Immature natural killer cell (primary cell): ENCODE results near the gene ZNF358. TPM values are rescaled to one million over a fixed set of nuclear protein-coding genes. Genes with fewer than 3 reads are reported as not detected.

Experiments
- DNase-seq, 3 donors: peaks; one replicate each; pipeline ENCODE4 v3.0.0; 2022; ENCODE audit warnings: mixed read lengths in 1 of 3
- H3K27ac Mint-ChIP-seq, 6 donors: one replicate each; pipeline ENCODE4 v1.8.0; 2020; ENCODE audit warnings: mixed read lengths in 6 of 6, mild to moderate bottlenecking in 5 of 6, inconsistent platforms in 4 of 6, moderate library complexity in 3 of 6
- H3K27me3 Mint-ChIP-seq, 3 donors: one replicate each; pipeline ENCODE4 v1.8.0; 2020 to 2021; ENCODE audit warnings: low read depth in 3 of 3, mild to moderate bottlenecking in 3 of 3, mixed read lengths in 3 of 3, moderate library complexity in 3 of 3, inconsistent platforms in 1 of 3
- H3K36me3 Mint-ChIP-seq, 3 donors: one replicate each; pipeline ENCODE4 v1.8.0; 2020; ENCODE audit warnings: mixed read lengths in 3 of 3, inconsistent platforms in 2 of 3, mild to moderate bottlenecking in 2 of 3
- H3K4me1 Mint-ChIP-seq, 2 donors: one replicate each; pipeline ENCODE4 v1.8.0; 2020; ENCODE audit warnings: inconsistent platforms in 2 of 2, mild to moderate bottlenecking in 2 of 2, mixed read lengths in 2 of 2, moderate library complexity in 1 of 2
- H3K4me3 Mint-ChIP-seq, 5 donors: one replicate each; pipeline ENCODE4 v1.8.0; 2020; ENCODE audit warnings: mild to moderate bottlenecking in 5 of 5, mixed read lengths in 5 of 5, inconsistent platforms in 3 of 5, moderate library complexity in 3 of 5
- H3K9me3 Mint-ChIP-seq, 6 donors: one replicate each; pipeline ENCODE4 v1.8.0; 2020; ENCODE audit warnings: mild to moderate bottlenecking in 6 of 6, mixed read lengths in 6 of 6, inconsistent platforms in 4 of 6, moderate library complexity in 3 of 6
- polyA plus RNA-seq, 3 donors: library from polyadenylated mRNA; unstranded; fragments of 300-500 nt; fragmentation: Illumina TruSeq; gene quantifications; one replicate each; pipeline ENCODE4 v1.2.3, GENCODE V29; 2021

ZNF358 gene
- polyA plus RNA-seq, 3 donors from 2014 or later: 1.3 to 3.1 (median 1.8) TPM

DNA sequence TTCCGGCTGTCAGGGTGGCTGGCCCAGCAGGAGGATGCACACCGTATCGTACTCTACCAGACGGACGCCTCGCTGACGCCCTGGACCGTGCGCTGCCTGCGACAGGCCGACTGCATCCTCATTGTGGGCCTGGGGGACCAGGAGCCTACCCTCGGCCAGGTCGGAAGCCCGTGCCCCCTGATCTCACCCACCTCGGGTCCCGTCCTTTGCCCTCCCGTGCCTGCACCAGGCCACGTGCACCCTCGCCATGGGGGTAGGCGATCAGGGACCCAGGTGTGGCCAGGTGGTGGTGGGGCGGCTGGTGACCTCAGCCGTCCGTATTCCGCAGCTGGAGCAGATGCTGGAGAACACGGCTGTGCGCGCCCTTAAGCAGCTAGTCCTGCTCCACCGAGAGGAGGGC is 38.7 kb downstream of the ZNF358 start:
- Mint-ChIP-seq H3K27ac (peak overlapping the region in 1 of 6 donors; percentile 22), H3K36me3 (peaks cover 9 to 29% (median 24%) of the 10 kb centered on the region in 3 donors), H3K4me1 (peaks cover 0 to 3% of the 10 kb centered on the region in 2 donors), H3K9me3 (no peaks in the 10 kb centered on the region), H3K27me3 (no peaks in the 10 kb centered on the region), H3K4me3 (no peak overlapping the region)
- no peak for DNase-seq

DNA sequence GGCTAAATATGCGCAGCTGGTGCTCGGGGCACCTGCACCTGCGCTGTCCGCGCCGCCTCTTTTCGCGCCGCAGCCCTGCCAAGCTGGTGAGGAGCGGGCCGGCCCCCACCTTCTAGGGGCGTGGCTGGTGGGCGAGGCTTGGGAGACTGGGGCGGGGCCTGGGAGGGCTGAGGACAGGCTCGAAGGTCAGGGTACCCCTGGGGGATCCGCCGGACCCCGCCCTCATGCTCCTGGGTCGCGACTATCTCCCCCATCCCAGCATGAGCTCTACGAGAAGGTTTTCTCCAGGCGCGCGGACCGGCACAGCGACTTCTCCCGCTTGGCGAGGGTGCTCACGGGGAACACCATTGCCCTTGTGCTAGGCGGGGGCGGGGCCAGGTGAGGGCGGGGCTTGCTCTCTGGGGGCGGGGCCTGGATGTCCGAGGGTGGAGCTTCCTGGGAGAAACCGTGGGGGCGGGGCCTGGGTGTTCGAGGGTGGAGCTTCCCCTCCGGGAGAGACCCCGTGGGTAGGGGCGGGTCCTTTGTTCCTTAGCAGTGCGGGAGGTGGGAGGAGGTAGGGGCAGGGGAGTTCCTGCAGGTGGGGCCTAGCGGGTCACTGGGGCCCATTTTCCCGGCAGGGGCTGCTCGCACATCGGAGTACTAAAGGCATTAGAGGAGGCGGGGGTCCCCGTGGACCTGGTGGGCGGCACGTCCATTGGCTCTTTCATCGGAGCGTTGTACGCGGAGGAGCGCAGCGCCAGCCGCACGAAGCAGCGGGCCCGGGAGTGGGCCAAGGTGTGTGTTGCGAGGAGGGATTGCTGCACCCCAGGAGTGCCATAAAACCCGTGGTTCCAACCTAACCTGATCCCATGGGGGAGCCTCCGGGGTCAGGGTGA is 39.3 kb downstream of the ZNF358 start:
- Mint-ChIP-seq H3K36me3 (peaks cover 10 to 31% (median 26%) of the 10 kb centered on the region in 3 donors), H3K4me3 (no peak overlapping the region)
- DNase-seq: no peak

DNA sequence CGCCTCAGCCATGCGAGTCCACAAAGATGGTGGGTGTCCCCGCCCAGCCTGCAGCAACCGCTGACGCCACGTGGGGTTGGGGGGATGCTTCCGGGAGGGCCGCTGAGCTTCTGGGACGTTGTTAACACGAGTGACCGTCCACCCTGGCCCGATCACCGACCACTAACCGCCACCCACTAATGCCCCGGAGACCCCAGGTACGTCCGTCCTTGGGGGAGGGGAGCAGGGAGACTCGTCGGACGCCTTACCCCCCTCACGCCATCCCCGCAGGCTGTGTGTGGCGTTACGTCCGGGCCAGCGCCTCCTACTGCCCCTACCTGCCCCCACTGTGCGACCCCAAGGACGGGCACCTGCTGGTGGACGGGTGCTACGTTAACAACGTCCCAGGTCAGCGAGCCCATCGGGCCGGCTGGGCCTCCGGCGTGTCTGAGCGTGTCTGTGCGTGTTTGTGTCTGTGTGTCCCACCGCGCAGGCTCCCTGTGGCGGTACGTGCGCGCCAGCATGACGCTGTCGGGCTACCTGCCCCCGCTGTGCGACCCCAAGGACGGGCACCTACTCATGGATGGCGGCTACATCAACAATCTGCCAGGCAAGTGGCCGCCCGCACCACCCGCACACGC is 40.9 kb downstream of the ZNF358 start:
- H3K27ac Mint-ChIP-seq: no peak overlapping the region
- no peak for DNase-seq
- H3K4me3 Mint-ChIP-seq: no peak overlapping the region
- no peaks in the 10 kb centered on the region for H3K27me3 Mint-ChIP-seq
- no peaks in the 10 kb centered on the region for H3K9me3 Mint-ChIP-seq
- H3K4me1 Mint-ChIP-seq: no peaks in the 10 kb centered on the region
- H3K36me3 Mint-ChIP-seq: peaks cover 13 to 30% (median 29%) of the 10 kb centered on the region in 3 donors

More for the DNA sequence above, 39.3 kb downstream of the ZNF358 start:
- no peaks in the 10 kb centered on the region for H3K9me3 Mint-ChIP-seq
- H3K4me1 Mint-ChIP-seq: peaks cover 0 to 3% of the 10 kb centered on the region in 2 donors
- no peak overlapping the region for H3K27ac Mint-ChIP-seq
- no peaks in the 10 kb centered on the region for H3K27me3 Mint-ChIP-seq

DNA sequence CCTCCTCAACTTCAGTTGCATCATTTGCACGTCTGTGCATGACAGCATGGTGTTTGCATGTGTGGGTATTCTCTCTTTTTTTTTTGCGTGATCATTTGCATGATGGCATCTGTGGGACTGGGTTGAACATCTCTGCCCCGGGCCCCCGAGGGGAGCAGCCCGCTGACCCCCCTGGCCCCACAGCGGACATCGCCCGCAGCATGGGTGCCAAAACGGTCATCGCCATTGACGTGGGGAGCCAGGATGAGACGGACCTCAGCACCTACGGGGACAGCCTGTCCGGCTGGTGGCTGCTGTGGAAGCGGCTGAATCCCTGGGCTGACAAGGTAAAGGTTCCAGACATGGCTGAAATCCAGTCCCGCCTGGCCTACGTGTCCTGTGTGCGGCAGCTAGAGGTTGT is 42.8 kb downstream of the ZNF358 start:
- Mint-ChIP-seq H3K27ac (no peak overlapping the region), H3K27me3 (peaks cover 0 to 2% (median 0%) of the 10 kb centered on the region in 3 donors), H3K4me3 (no peak overlapping the region), H3K9me3 (no peaks in the 10 kb centered on the region), H3K36me3 (peaks cover 13 to 26% (median 23%) of the 10 kb centered on the region in 3 donors), H3K4me1 (no peaks in the 10 kb centered on the region)
- no peak for DNase-seq

DNA sequence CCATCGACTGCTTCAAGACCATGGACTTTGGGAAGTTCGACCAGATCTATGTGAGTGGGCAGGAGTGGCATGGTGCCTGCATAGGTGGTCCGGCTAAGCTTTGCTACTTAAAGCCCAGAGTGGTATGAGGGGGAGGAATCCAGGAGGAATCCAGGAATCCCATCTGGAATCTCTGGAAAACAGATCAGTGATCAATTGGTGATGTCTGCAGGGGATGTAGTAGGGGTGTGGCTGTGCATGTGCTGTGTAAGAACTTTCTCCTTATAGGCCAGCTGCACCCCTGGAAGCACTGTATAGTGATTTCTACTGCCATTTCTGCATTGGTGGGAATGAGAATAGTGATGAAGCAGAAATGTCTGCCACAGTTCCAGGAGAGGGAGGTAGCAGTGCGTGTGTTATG is 43.2 kb downstream of the ZNF358 start:
- no peak for DNase-seq
- H3K9me3 Mint-ChIP-seq: no peaks in the 10 kb centered on the region
- H3K36me3 Mint-ChIP-seq: peaks cover 13 to 26% (median 23%) of the 10 kb centered on the region in 3 donors
- H3K27me3 Mint-ChIP-seq: peaks cover 0 to 2% (median 0%) of the 10 kb centered on the region in 3 donors
- no peak overlapping the region for H3K4me3 Mint-ChIP-seq
- H3K4me1 Mint-ChIP-seq: no peaks in the 10 kb centered on the region
- H3K27ac Mint-ChIP-seq: peak overlapping the region in 1 of 6 donors; percentile 29

DNA sequence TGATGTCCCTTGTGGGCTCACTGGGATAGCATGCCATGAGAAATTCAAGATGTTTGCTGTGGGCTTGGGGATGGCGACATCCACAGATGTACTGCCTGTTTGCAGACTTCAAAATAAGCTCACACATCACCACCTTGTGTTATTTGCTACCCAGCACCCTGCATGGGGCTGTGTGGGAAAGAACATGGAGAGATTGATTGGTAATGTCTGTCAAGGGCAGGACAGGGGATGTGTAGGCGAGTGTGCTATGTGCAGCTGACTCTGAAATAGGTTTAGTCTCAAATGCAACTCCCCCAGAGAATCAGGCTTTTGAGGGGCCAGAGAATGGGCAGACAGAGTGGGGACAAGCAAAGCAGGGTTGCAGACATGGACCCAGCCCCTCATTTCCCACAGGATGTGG is 44.4 kb downstream of the ZNF358 start:
- Mint-ChIP-seq H3K36me3 (peaks cover 13 to 26% (median 23%) of the 10 kb centered on the region in 3 donors), H3K27ac (no peak overlapping the region), H3K9me3 (no peaks in the 10 kb centered on the region), H3K4me3 (no peak overlapping the region), H3K4me1 (no peaks in the 10 kb centered on the region), H3K27me3 (peaks cover 0 to 2% (median 0%) of the 10 kb centered on the region in 3 donors)
- no peak for DNase-seq

DNA sequence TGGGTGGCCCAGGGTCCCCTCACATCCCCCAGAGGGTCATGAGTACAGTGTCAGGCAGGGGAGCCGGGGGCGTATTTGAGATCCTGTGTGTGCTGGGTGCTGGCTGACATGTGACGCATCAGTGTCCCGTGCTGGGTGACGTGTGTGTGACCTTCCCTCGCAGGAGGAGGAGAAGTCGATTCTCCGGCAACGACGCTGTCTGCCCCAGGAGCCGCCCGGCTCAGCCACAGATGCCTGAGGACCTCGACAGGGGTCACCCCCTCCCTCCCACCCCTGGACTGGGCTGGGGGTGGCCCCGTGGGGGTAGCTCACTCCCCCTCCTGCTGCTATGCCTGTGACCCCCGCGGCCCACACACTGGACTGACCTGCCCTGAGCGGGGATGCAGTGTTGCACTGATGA is 45.4 kb downstream of the ZNF358 start:
- Mint-ChIP-seq H3K27me3 (peaks cover 0 to 2% (median 0%) of the 10 kb centered on the region in 3 donors), H3K9me3 (no peaks in the 10 kb centered on the region), H3K4me1 (no peaks in the 10 kb centered on the region), H3K27ac (no peak overlapping the region), H3K4me3 (no peak overlapping the region), H3K36me3 (peaks cover 13 to 24% (median 23%) of the 10 kb centered on the region in 3 donors)
- no peak for DNase-seq

DNA sequence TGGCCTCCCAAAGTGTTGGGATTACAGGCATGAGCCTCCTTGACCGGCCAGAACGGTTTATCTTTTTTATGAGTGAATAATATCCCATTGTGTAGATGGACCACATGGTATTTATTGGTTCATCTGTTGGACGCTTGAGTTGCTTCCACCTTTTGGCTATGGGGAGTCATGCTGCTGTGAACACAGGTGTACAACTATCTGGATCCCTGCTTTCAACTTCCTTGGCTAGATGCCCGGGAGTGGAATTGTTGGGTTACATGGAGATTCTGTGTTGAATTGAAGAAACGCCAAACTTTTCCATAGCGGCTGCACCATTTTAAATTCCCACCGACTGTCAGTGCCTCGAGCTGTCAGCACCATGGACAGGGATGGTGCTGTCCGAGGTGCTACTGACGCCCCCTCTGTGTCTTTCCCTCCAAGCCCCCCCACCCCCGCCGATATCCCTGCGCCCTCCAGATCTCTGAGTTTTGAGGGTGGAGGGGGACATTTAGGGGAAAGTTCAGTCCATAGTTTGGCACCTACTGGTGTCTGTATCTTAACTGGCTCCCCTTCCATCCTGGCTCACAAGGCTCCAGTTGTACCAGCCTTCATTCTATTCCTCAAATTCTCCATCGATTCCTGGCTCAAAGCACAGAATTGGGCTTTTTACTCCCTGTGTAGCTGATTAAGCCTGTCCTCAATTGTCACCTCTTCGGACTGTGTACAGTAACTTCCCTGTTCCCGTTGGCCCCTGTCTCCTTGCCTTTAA is 46.9 kb downstream of the ZNF358 start:
- peaks cover 11 to 17% (median 16%) of the 10 kb centered on the region in 3 donors for H3K36me3 Mint-ChIP-seq
- peaks cover 0 to 2% (median 0%) of the 10 kb centered on the region in 3 donors for H3K27me3 Mint-ChIP-seq
- H3K9me3 Mint-ChIP-seq: no peaks in the 10 kb centered on the region
- H3K4me3 Mint-ChIP-seq: no peak overlapping the region
- H3K4me1 Mint-ChIP-seq: no peaks in the 10 kb centered on the region
- DNase-seq: no peak
- no peak overlapping the region for H3K27ac Mint-ChIP-seq

DNA sequence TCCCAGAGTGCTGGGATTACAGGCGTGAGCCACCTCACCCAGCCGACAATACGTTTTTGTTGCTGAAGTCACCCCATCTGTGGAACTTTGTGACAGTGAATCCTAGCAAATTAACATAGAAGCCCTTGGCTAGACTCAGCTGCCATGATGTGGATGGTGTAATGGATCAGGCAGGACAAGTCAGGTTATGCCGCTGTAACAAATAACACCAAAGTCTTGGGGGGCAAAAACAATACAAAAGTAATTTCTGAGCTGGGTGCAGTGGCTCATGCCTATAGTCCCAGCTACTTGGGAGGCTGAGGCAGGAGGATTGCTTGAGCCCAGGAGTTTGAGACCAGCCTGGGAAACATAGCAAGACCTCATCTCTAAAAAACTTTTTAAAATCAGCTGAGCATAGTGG is 49.0 kb downstream of the ZNF358 start:
- H3K27ac Mint-ChIP-seq: no peak overlapping the region
- H3K9me3 Mint-ChIP-seq: no peaks in the 10 kb centered on the region
- no peaks in the 10 kb centered on the region for H3K4me1 Mint-ChIP-seq
- peaks cover 0 to 2% (median 0%) of the 10 kb centered on the region in 3 donors for H3K27me3 Mint-ChIP-seq
- peaks cover 4 to 7% (median 5%) of the 10 kb centered on the region in 3 donors for H3K36me3 Mint-ChIP-seq
- H3K4me3 Mint-ChIP-seq: no peak overlapping the region
- no peak for DNase-seq

DNA sequence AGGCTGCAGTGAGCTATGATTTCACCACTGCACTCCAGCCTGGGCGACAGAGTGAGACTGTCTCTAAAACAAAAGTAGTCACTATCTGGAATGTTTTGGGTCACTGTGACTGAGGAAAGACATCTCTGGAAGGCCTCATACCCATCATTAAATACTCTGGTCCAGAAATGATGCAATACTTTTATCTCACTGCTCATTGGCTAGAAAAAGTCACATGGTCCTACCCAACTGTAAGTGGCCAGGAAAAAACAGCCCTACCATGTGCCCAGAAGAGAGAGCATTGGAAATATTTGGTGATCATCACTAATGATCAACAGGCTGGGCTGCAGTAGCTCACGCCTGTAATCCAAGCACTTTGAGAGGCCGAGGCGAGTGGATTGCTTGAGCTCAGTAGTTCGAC is 49.4 kb downstream of the ZNF358 start:
- no peak overlapping the region for H3K4me3 Mint-ChIP-seq

More for the DNA sequence above, 49.4 kb downstream of the ZNF358 start:
- no peak for DNase-seq
- Mint-ChIP-seq H3K4me1 (no peaks in the 10 kb centered on the region), H3K27me3 (peaks cover 0 to 2% (median 0%) of the 10 kb centered on the region in 3 donors), H3K36me3 (peaks cover 2 to 4% (median 2%) of the 10 kb centered on the region in 3 donors), H3K9me3 (no peaks in the 10 kb centered on the region), H3K27ac (no peak overlapping the region)

Other genes starting within 250 kb of the ZNF358 start
- under 1 TPM; 0.03 to 0.29 (median 0.04) TPM for gene INSR, start 221.7 kb upstream of the ZNF358 start, polyA plus RNA-seq
- gene ARHGEF18, start 167.2 kb upstream of the ZNF358 start, polyA plus RNA-seq: 1 to 10 TPM in 2 of 3 donors, under 1 TPM in 1; 0.86 to 7.8 (median 1.2) TPM
- 1 to 10 TPM in 2 of 3 donors, under 1 TPM in 1; 0.21 to 2.8 (median 1.2) TPM for gene PEX11G, start 27.1 kb upstream of the ZNF358 start, polyA plus RNA-seq
- gene MCOLN1, start 6.5 kb downstream of the ZNF358 start, polyA plus RNA-seq: 10 to 100 TPM in 1 of 3 donors, 1 to 10 TPM in 2; 6.6 to 17.1 (median 9.5) TPM
- gene PNPLA6, start 19.6 kb downstream of the ZNF358 start, polyA plus RNA-seq: 10 to 100 TPM in 1 of 3 donors, 1 to 10 TPM in 2; 4.9 to 17.5 (median 9.8) TPM
- gene CAMSAP3, start 79.8 kb downstream of the ZNF358 start, polyA plus RNA-seq: not detected
- 10 to 100 TPM in 2 of 3 donors, 1 to 10 TPM in 1; 5.5 to 13.3 (median 12.4) TPM for gene XAB2, start 113.4 kb downstream of the ZNF358 start, polyA plus RNA-seq
- gene PET100, start 113.7 kb downstream of the ZNF358 start, polyA plus RNA-seq: 100 to 1,000 TPM; 107 to 376 (median 255) TPM
- gene PCP2, start 117.6 kb downstream of the ZNF358 start, polyA plus RNA-seq: under 1 TPM in 1 of 3 donors, not detected in 2; 0.58 TPM
- 100 to 1,000 TPM in 2 of 3 donors, 10 to 100 TPM in 1; 73.7 to 115 (median 100) TPM for gene STXBP2, start 121.0 kb downstream of the ZNF358 start, polyA plus RNA-seq
- gene RETN, start 152.9 kb downstream of the ZNF358 start, polyA plus RNA-seq: 1 to 10 TPM in 1 of 3 donors, not detected in 2; 1.4 TPM
- gene MCEMP1, start 161.0 kb downstream of the ZNF358 start, polyA plus RNA-seq: under 1 TPM in 1 of 3 donors, not detected in 2; 0.14 TPM
- 100 to 1,000 TPM; 109 to 217 (median 115) TPM for gene TRAPPC5, start 164.7 kb downstream of the ZNF358 start, polyA plus RNA-seq
- under 1 TPM in 2 of 3 donors, not detected in 1; 0.29 to 0.50 TPM for gene FCER2, start 186.0 kb downstream of the ZNF358 start, polyA plus RNA-seq
- under 1 TPM in 1 of 3 donors, not detected in 2; 0.43 TPM for gene CLEC4G, start 216.0 kb downstream of the ZNF358 start, polyA plus RNA-seq
- not detected for gene CD209, start 231.4 kb downstream of the ZNF358 start, polyA plus RNA-seq
- not detected for gene CLEC4M, start 247.1 kb downstream of the ZNF358 start, polyA plus RNA-seq